GM18508 (cell line): ENCODE measurements around the gene WDR1.

ENCODE experiments used
- ATAC-seq: cut with Tn5 transposase; IDR thresholded peaks from one replicate; pipeline ENCODE4 v1.9.1; 2021; ENCODE audit warnings: moderate number of reproducible peaks; ENCODE audit not compliant: insufficient read depth, unreplicated experiment

WDR1 gene

GRCh38 chr4:10116569-10117358, at the start of gene WDR1:
TSS of gene WDR1 (minus strand) at chr4:10116799. CDS start at chr4:10116666, 133 bp downstream.
- peak; percentile 75 for ATAC-seq

- no peak for ATAC-seq
Observed at GRCh38 chr4:10164877-10165283, 48.3 kb upstream of the WDR1 start.

- ATAC-seq: no peak
Observed at GRCh38 chr4:10163296-10163695, 46.7 kb upstream of the WDR1 start.

GRCh38 chr4:10162341-10163000, 45.9 kb upstream of the WDR1 start:
- ATAC-seq: no peak

GRCh38 chr4:10161840-10162239, 45.2 kb upstream of the WDR1 start:
- ATAC-seq: no peak

- no peak for ATAC-seq
Observed at GRCh38 chr4:10161146-10161545, 44.5 kb upstream of the WDR1 start.

GRCh38 chr4:10160281-10160856, 43.8 kb upstream of the WDR1 start:
- no peak for ATAC-seq

- no peak for ATAC-seq
Observed at GRCh38 chr4:10159671-10160070, 43.1 kb upstream of the WDR1 start.

- ATAC-seq: no peak
Observed at GRCh38 chr4:10158333-10158942, 41.8 kb upstream of the WDR1 start.

GRCh38 chr4:10157478-10158332, 41.1 kb upstream of the WDR1 start:
- no peak for ATAC-seq

GRCh38 chr4:10154241-10154640, 37.6 kb upstream of the WDR1 start:
- ATAC-seq: no peak

GRCh38 chr4:10153161-10153560, 36.6 kb upstream of the WDR1 start:
- ATAC-seq: no peak

GRCh38 chr4:10151182-10151581, 34.6 kb upstream of the WDR1 start:
- ATAC-seq: peak; percentile 83

GRCh38 chr4:10144966-10145365, 28.4 kb upstream of the WDR1 start:
- ATAC-seq: no peak

GRCh38 chr4:10144479-10144878, 27.9 kb upstream of the WDR1 start:
- no peak for ATAC-seq

- no peak for ATAC-seq
Observed at GRCh38 chr4:10143171-10143570, 26.6 kb upstream of the WDR1 start.

GRCh38 chr4:10140866-10141759, 24.5 kb upstream of the WDR1 start:
- no peak for ATAC-seq

GRCh38 chr4:10139518-10139917, 22.9 kb upstream of the WDR1 start:
- ATAC-seq: no peak

- ATAC-seq: no peak
Observed at GRCh38 chr4:10135260-10135659, 18.7 kb upstream of the WDR1 start.
